ENCODE measurements around the gene LAMA5. TPM values are rescaled to one million over a fixed set of nuclear protein-coding genes. Genes with fewer than 3 reads are reported as not detected.

The LAMA5 gene
- total and polyA plus RNA-seq, 4 donors, result 116 to 315 (median 244) TPM

DNA sequence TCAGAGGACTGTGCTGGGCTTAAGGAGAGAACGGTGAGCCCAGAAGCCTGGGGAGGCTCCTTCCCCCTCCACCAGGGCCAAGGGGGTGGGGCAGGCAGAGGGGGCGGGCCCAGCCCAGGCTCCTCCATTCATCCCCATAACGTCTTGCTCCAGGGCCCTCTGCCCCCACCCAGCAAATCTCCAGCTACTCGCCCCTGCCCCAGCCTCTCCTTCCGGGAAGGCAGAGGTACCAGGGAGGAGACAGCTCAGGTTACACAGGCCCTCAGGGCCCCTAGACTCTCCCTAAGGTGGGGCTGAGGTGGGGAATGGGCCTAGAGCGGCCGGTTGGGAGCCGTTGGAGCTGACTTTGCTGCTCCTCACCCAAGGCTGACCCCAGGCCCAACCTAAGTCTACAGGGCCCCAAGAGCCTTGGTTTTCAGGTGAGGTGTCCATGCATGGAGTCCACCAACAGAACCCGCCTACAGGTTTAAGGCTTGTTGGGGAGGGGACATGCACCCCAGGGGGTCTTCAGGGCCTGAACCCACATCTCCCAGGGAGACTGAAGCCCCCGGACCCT lies 1.2 kb downstream of the LAMA5 start:
- no peaks in the 10 kb centered on the region for H3K9me3 ChIP-seq (ENCODE audit: control insufficient read depth in 4 of 4, insufficient read depth in 3 of 4, low read length in 3 of 4)
- TF ChIP-seq, protein P1, sequence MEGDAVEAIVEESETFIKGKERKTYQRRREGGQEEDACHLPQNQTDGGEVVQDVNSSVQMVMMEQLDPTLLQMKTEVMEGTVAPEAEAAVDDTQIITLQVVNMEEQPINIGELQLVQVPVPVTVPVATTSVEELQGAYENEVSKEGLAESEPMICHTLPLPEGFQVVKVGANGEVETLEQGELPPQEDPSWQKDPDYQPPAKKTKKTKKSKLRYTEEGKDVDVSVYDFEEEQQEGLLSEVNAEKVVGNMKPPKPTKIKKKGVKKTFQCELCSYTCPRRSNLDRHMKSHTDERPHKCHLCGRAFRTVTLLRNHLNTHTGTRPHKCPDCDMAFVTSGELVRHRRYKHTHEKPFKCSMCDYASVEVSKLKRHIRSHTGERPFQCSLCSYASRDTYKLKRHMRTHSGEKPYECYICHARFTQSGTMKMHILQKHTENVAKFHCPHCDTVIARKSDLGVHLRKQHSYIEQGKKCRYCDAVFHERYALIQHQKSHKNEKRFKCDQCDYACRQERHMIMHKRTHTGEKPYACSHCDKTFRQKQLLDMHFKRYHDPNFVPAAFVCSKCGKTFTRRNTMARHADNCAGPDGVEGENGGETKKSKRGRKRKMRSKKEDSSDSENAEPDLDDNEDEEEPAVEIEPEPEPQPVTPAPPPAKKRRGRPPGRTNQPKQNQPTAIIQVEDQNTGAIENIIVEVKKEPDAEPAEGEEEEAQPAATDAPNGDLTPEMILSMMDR (IDR thresholded peaks at IDR 0.05; ENCODE audit: control extremely low read depth, extremely low read depth), result no peak
- H3K36me3 ChIP-seq (ENCODE audit: control insufficient read depth in 4 of 4, insufficient read depth in 4 of 4, low read length in 4 of 4), result peaks cover 0 to 4% (median 0%) of the 10 kb centered on the region in 4 donors
- peak overlapping the region; percentile 91 to 96 for H3K27ac ChIP-seq (ENCODE audit: low read depth in 1 of 2, low read length in 1 of 2)
- H3K27me3 ChIP-seq (ENCODE audit: control insufficient read depth in 3 of 3, insufficient read depth in 3 of 3, low read length in 2 of 3), result no peaks in the 10 kb centered on the region
- ATAC-seq (ENCODE audit: insufficient read depth, low FRiP score), result no peak
- peak overlapping the region; percentile 70 for H3K4me3 ChIP-seq
- H3K4me1 ChIP-seq (ENCODE audit: control insufficient read depth in 5 of 5, insufficient read depth in 5 of 5, low read length in 5 of 5), result peaks cover 4 to 77% (median 55%) of the 10 kb centered on the region in 5 donors
- H3K9ac ChIP-seq (ENCODE audit: insufficient read depth in 1 of 2, low read length in 2 of 2), result no peak overlapping the region
- 35 to 46% methylated on average over 10 of the region's 10 CpGs for WGBS, 2 donors
- DNase-seq, result peak in 2 of 3 donors; percentile 46 to 71

DNA sequence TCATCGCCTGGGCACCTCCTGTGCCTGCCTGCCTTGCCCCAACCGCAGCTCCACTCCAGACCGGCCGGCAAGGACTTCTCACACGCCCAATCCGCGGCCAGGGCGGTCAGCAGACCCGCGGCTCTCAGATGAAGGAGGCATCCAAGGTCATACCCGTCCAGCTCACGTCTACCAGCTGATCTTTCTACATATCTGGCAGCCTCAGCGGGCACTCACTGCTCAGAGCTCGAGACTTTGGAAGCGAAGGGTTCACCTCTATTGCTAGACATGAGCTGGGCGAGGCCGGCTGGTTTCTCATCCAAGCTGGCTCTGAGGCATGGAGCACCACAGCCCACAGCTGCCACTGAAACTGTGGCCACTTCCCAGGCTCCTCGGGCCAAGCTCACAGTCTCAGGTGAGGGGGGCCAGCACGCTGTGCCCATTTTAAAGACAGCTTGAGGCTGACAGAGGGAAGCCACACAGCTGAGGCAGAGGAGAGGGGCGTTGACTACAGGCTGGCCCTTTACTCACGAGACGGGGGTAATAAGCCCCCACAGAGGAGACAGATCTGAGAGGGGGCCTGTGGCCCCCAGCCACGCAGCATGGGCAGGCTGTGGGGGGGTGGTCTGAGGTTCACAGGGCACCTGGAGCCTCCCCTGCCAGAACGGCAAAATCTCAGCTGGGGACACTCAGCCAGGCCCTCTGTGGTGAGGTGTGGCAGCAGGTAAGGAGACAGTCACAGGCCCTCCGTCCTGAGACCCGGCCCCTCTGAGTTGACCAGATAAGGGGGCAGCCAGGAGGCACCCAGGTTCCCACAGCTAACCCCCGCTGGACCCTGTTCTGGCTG lies 2.0 kb downstream of the LAMA5 start:
- WGBS, 2 donors, result 52 to 75% methylated on average over 27 of the region's 27 CpGs
- peak overlapping the region; percentile 91 to 96 for H3K27ac ChIP-seq (ENCODE audit: low read depth in 1 of 2, low read length in 1 of 2)
- no peaks in the 10 kb centered on the region for H3K9me3 ChIP-seq (ENCODE audit: control insufficient read depth in 4 of 4, insufficient read depth in 3 of 4, low read length in 3 of 4)
- DNase-seq (no peak), ATAC-seq (ENCODE audit: insufficient read depth, low FRiP score) (no peak)
- H3K27me3 ChIP-seq (ENCODE audit: control insufficient read depth in 3 of 3, insufficient read depth in 3 of 3, low read length in 2 of 3), result no peaks in the 10 kb centered on the region
- H3K36me3 ChIP-seq (ENCODE audit: control insufficient read depth in 4 of 4, insufficient read depth in 4 of 4, low read length in 4 of 4), result peaks cover 0 to 4% (median 0%) of the 10 kb centered on the region in 4 donors
- H3K4me3 ChIP-seq, result peak overlapping the region; percentile 17
- TF ChIP-seq, protein P1 (IDR thresholded peaks at IDR 0.05; ENCODE audit: control extremely low read depth, extremely low read depth), result no peak
- H3K4me1 ChIP-seq (ENCODE audit: control insufficient read depth in 5 of 5, insufficient read depth in 5 of 5, low read length in 5 of 5), result peaks cover 7 to 73% (median 51%) of the 10 kb centered on the region in 5 donors
- no peak overlapping the region for H3K9ac ChIP-seq (ENCODE audit: insufficient read depth in 1 of 2, low read length in 2 of 2)

DNA sequence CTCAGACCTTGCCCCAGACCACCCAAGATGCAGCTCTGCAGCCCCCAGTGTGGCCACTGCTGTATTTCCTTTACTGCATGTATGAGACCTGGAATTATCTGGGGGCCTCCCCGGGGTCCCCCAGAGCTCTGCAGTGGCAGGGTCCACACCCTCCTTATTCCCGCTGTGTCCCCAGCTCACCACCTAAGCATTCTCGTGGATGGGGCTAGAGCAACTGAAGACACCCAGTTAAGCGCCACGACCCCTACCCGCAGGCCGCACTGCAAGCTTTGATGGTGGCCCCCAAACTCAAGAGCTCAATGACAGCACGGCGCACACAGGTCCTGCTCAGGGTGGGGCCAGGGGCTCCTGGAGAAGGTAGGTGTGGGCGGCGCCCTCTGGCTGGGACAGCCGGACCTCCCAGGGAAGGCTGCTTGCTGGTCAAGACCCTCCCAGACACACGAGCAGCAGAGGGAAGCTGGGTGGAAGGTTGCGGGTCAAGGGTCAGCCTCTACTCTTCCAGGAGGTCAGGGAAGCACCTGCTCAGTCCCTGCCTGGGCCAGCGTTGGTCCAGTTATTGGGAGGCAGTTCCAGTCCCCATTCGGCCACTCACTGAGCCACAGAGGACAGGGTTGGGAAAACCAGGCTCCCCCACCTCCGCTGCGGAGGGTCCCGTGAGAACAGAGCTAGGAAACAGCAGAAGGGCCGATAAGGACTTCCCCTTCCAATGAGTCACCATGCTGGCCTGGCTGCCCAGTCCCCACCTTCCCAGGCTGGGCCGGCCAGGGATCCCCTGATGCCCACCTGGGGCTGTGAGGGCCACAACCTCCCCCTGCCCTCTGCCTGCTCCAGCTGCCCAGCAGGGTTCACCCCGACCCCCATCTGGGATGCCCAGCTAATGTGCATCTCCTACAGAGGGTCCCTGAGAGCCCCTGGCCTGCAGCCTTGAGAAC lies 2.9 kb downstream of the LAMA5 start:
- Histone ChIP-seq H3K27me3 (ENCODE audit: control insufficient read depth in 3 of 3, insufficient read depth in 3 of 3, low read length in 2 of 3) (no peaks in the 10 kb centered on the region), H3K9ac (ENCODE audit: insufficient read depth in 1 of 2, low read length in 2 of 2) (no peak overlapping the region), H3K4me3 (peak overlapping the region; percentile 9), H3K9me3 (ENCODE audit: control insufficient read depth in 4 of 4, insufficient read depth in 3 of 4, low read length in 3 of 4) (no peaks in the 10 kb centered on the region), H3K4me1 (ENCODE audit: control insufficient read depth in 5 of 5, insufficient read depth in 5 of 5, low read length in 5 of 5) (peaks cover 7 to 67% (median 46%) of the 10 kb centered on the region in 5 donors), H3K36me3 (ENCODE audit: control insufficient read depth in 4 of 4, insufficient read depth in 4 of 4, low read length in 4 of 4) (peaks cover 0 to 4% (median 0%) of the 10 kb centered on the region in 4 donors), H3K27ac (ENCODE audit: low read depth in 1 of 2, low read length in 1 of 2) (peak overlapping the region; percentile 91 to 96)
- ATAC-seq (ENCODE audit: insufficient read depth, low FRiP score), result no peak
- TF ChIP-seq, protein P1 (IDR thresholded peaks at IDR 0.05; ENCODE audit: control extremely low read depth, extremely low read depth), result no peak
- DNase-seq, result peak in 1 of 3 donors; percentile 9
- WGBS, 2 donors, result 66 to 75% methylated on average over 19 to 22 of the region's 22 CpGs
